ENCODE measurements around the gene EYA3.

The EYA3 gene

GRCh38 chr1:27961646-27962221, 126.7 kb downstream of the EYA3 start:
- Histone ChIP-seq H3K27ac (ENCODE audit: low read depth, low read length) (no peak overlapping the region), H3K4me3 (ENCODE audit: low read length) (no peak overlapping the region)

GRCh38 chr1:27960762-27961645, 127.4 kb downstream of the EYA3 start:
- no peak for TF ChIP-seq CTCF (IDR thresholded peaks at IDR 0.05; ENCODE audit: low read depth, low read length, poor library complexity, severe bottlenecking)
- no peak for TF ChIP-seq EZH2phosphoT487 (IDR thresholded peaks at IDR 0.05; ENCODE audit: borderline replicate concordance, low read length)
- Histone ChIP-seq H3K27me3 (ENCODE audit: control insufficient read depth, low read length) (no peaks in the 10 kb centered on the region), H3K27ac (ENCODE audit: low read depth, low read length) (no peak overlapping the region), H3K4me1 (ENCODE audit: control insufficient read depth, low read length) (peaks cover 13% of the 10 kb centered on the region), H3K9me2 (replicated peaks; ENCODE audit: control insufficient read depth, low read length) (no peaks in the 10 kb centered on the region), H3K79me2 (ENCODE audit: control insufficient read depth, low read length) (no peaks in the 10 kb centered on the region), H3K36me3 (ENCODE audit: control insufficient read depth, low read length) (no peaks in the 10 kb centered on the region), H4K20me1 (ENCODE audit: control insufficient read depth, insufficient read depth, low read depth, low read length) (no peaks in the 10 kb centered on the region), H3F3A (ENCODE audit: control insufficient read depth, insufficient read depth) (no peaks in the 10 kb centered on the region; the same call in 1 of the 2 replicates), H3K9me3 (ENCODE audit: control insufficient read depth, insufficient read depth, low read length) (no peaks in the 10 kb centered on the region), H3K4me3 (ENCODE audit: low read length) (peak overlapping the region; percentile 91), H3K4me2 (ENCODE audit: low read length) (peak overlapping the region; percentile 100)

More at GRCh38 chr1:27961646-27962221, 126.7 kb downstream of the EYA3 start:
- Histone ChIP-seq H3F3A (ENCODE audit: control insufficient read depth, insufficient read depth) (no peaks in the 10 kb centered on the region; the same call in 1 of the 2 replicates), H3K9me2 (replicated peaks; ENCODE audit: control insufficient read depth, low read length) (no peaks in the 10 kb centered on the region), H3K27me3 (ENCODE audit: control insufficient read depth, low read length) (no peaks in the 10 kb centered on the region), H4K20me1 (ENCODE audit: control insufficient read depth, insufficient read depth, low read depth, low read length) (no peaks in the 10 kb centered on the region), H3K4me2 (ENCODE audit: low read length) (no peak overlapping the region), H3K4me1 (ENCODE audit: control insufficient read depth, low read length) (peaks cover 13% of the 10 kb centered on the region), H3K9me3 (ENCODE audit: control insufficient read depth, insufficient read depth, low read length) (no peaks in the 10 kb centered on the region), H3K36me3 (ENCODE audit: control insufficient read depth, low read length) (no peaks in the 10 kb centered on the region), H3K79me2 (ENCODE audit: control insufficient read depth, low read length) (no peaks in the 10 kb centered on the region)
- TF ChIP-seq EZH2phosphoT487 (IDR thresholded peaks at IDR 0.05; ENCODE audit: borderline replicate concordance, low read length) (no peak), CTCF (IDR thresholded peaks at IDR 0.05; ENCODE audit: low read depth, low read length, poor library complexity, severe bottlenecking) (no peak)

DNA sequence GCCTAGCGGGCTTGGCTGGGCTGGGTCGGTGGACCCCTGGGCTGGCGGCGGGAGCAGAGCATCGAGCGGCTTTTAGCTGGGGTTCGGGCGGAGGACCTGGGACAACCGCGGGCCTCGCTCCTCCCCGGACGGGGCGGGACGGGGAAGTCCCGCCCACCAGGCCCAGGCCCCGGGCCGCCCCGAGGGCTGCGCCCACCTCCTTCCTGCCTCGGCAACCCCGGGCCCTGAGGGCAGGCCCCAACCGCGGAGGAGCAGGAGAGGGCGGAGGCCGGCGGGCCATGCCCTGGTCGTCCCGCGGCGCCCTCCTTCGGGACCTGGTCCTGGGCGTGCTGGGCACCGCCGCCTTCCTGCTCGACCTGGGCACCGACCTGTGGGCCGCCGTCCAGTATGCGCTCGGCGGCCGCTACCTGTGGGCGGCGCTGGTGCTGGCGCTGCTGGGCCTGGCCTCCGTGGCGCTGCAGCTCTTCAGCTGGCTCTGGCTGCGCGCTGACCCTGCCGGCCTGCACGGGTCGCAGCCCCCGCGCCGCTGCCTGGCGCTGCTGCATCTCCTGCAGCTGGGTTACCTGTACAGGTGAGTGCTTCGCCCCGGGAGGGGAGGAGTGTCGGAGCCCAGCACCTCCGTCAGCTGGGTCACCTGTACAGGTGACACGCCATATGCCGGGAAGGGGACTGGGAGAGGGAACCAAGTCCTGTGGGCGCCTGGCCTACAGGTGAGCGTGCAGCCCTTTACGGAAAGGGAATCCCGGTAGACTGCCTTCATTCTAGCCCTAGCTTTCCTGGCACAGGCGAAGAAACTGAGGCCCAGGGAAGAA, 128.4 kb downstream of the EYA3 start, which contains the start of gene XKR8:
Gene XKR8, plus strand, starts transcription at position 182 of the 812 bp plus-strand sequence. Its CDS starts 97 bp downstream, at position 279.
- Histone ChIP-seq H4K20me1 (ENCODE audit: control insufficient read depth, insufficient read depth, low read depth, low read length) (no peaks in the 10 kb centered on the region), H3K36me3 (ENCODE audit: control insufficient read depth, low read length) (no peaks in the 10 kb centered on the region), H3K9me2 (replicated peaks; ENCODE audit: control insufficient read depth, low read length) (no peaks in the 10 kb centered on the region), H3K27ac (ENCODE audit: low read depth, low read length) (no peak within 1 kb of the TSS), H3K27me3 (ENCODE audit: control insufficient read depth, low read length) (no peaks in the 10 kb centered on the region), H3K4me3 (ENCODE audit: low read length) (peak within 1 kb of the TSS; percentile 91), H3K4me1 (ENCODE audit: control insufficient read depth, low read length) (peaks cover 13% of the 10 kb centered on the region), H3K4me2 (ENCODE audit: low read length) (peak within 1 kb of the TSS; percentile 100), H3K9me3 (ENCODE audit: control insufficient read depth, insufficient read depth, low read length) (no peaks in the 10 kb centered on the region), H3K79me2 (ENCODE audit: control insufficient read depth, low read length) (no peaks in the 10 kb centered on the region), H3F3A (ENCODE audit: control insufficient read depth, insufficient read depth) (no peaks in the 10 kb centered on the region; the same call in 1 of the 2 replicates)
- TF ChIP-seq CTCF (IDR thresholded peaks at IDR 0.05; ENCODE audit: low read depth, low read length, poor library complexity, severe bottlenecking) = peak; percentile 66
- no peak for TF ChIP-seq EZH2phosphoT487 (IDR thresholded peaks at IDR 0.05; ENCODE audit: borderline replicate concordance, low read length)

Measured in DOHH2 (cell line).